SH-SY5Y (cell line): ENCODE measurements around the gene CR2.

Source experiments
- GATA2 ChIP-seq: IDR thresholded peaks from 2 replicates; pipeline ENCODE4 v1.6.1; 2011; ENCODE audit warnings: mild to moderate bottlenecking, low read depth, low read length
- GATA3 ChIP-seq: IDR thresholded peaks from 2 replicates; pipeline ENCODE4 v1.6.1; 2011; ENCODE audit warnings: low read depth, mild to moderate bottlenecking, low read length, moderate library complexity

Gene CR2

GRCh38 chr1:207516729-207517128 lies 62.6 kb downstream of the CR2 start:
- TF ChIP-seq GATA3 (no peak), GATA2 (no peak)

GRCh38 chr1:207518608-207519236 lies 64.6 kb downstream of the CR2 start:
- TF ChIP-seq GATA2 (no peak), GATA3 (no peak)

- TF ChIP-seq GATA3 (no peak), GATA2 (no peak)
Observed at GRCh38 chr1:207519505-207520399, 65.6 kb downstream of the CR2 start.
